Neural crest cell (in vitro differentiated cells): Measurements from ENCODE around the gene ZMAT5. TPM values are rescaled to one million over a fixed set of nuclear protein-coding genes. Genes with fewer than 3 reads are reported as not detected.

Source experiments
- DNase-seq: peaks from one replicate; pipeline ENCODE4 v3.0.0; 2021; ENCODE audit warnings: low read depth, mixed read lengths, low spot score
- H3K27ac Mint-ChIP-seq: one replicate; pipeline ENCODE4 v1.8.0; 2021; ENCODE audit warnings: mild to moderate bottlenecking, mixed read lengths; ENCODE audit not compliant: unreplicated experiment
- H3K27me3 Mint-ChIP-seq: 2 replicates; pipeline ENCODE4 v1.8.0; 2021; ENCODE audit warnings: low read depth, mild to moderate bottlenecking, mixed read lengths
- H3K36me3 Mint-ChIP-seq: 2 replicates; pipeline ENCODE4 v1.8.0; 2021; ENCODE audit warnings: low read depth, mild to moderate bottlenecking, mixed read lengths
- H3K4me1 Mint-ChIP-seq: 2 replicates; pipeline ENCODE4 v1.8.0; 2021; ENCODE audit warnings: mixed read lengths
- H3K4me3 Mint-ChIP-seq: one replicate; pipeline ENCODE4 v1.8.0; 2021; ENCODE audit warnings: mild to moderate bottlenecking, mixed read lengths
- H3K9me3 Mint-ChIP-seq: 2 replicates; pipeline ENCODE4 v1.8.0; 2021; ENCODE audit warnings: mixed read lengths
- total RNA-seq: library from RNA; stranded (reverse); gene quantifications from 2 replicates; pipeline ENCODE4 v1.2.1, GENCODE V29; 2021
- TF ChIP-seq, protein P1 (sequence below): fragments of 200-600 bp; sonication (generic); conservative IDR thresholded peaks from 2 replicates; pipeline ENCODE4 v1.5.0; 2021; ENCODE audit warnings: antibody characterized with exemption, mild to moderate bottlenecking

ZMAT5 gene
- total RNA-seq, 1 donor from 2014 or later: 25.3 TPM

DNA sequence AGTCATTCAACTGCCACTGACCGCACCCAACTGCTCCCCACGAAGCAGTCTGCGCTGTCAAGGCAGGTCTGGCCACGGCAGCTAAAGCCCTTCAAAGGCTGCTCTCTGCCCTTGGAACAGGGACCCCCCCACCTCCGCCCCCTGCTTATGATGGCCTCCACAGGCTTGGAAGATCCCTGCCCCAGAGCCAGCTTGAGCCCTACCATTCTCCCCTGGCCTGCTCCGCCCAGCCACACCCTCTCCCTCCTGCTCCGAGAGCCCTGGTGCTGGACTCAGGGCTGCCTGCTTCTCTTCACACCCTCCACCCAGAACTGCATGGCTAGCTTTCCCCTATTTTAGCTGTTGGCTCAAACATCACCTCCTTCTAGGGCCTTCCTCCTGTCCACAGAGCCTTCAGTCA lies 19.0 kb downstream of the ZMAT5 start:
- H3K9me3 Mint-ChIP-seq: no peaks in the 10 kb centered on the region
- H3K27ac Mint-ChIP-seq: no peak overlapping the region
- TF ChIP-seq, protein P1, sequence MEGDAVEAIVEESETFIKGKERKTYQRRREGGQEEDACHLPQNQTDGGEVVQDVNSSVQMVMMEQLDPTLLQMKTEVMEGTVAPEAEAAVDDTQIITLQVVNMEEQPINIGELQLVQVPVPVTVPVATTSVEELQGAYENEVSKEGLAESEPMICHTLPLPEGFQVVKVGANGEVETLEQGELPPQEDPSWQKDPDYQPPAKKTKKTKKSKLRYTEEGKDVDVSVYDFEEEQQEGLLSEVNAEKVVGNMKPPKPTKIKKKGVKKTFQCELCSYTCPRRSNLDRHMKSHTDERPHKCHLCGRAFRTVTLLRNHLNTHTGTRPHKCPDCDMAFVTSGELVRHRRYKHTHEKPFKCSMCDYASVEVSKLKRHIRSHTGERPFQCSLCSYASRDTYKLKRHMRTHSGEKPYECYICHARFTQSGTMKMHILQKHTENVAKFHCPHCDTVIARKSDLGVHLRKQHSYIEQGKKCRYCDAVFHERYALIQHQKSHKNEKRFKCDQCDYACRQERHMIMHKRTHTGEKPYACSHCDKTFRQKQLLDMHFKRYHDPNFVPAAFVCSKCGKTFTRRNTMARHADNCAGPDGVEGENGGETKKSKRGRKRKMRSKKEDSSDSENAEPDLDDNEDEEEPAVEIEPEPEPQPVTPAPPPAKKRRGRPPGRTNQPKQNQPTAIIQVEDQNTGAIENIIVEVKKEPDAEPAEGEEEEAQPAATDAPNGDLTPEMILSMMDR: no peak
- H3K4me1 Mint-ChIP-seq: no peaks in the 10 kb centered on the region
- DNase-seq: no peak
- no peak overlapping the region for H3K4me3 Mint-ChIP-seq
- peaks cover 2% of the 10 kb centered on the region for H3K36me3 Mint-ChIP-seq
- no peaks in the 10 kb centered on the region for H3K27me3 Mint-ChIP-seq

DNA sequence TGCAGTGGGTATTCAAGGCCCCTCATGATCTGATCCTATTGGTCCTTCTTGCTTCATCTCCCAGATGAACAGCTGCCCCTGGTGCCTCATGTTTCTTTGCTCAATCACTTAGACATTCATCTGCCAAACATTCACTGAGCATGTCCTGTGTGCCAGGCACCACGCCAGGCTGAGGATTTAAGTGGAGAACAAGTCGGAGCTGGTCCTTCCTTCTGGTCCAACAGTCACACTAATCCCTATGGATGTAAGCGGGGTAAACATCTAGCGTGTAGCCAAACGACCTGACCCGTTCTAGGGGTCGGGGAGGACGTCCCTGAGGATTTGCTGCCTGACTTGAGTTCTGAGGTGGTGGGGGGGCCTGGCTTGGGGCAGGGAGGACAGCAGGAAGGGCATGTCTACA lies 21.9 kb downstream of the ZMAT5 start:
- TF ChIP-seq, protein P1: no peak
- no peaks in the 10 kb centered on the region for H3K27me3 Mint-ChIP-seq
- H3K4me1 Mint-ChIP-seq: no peaks in the 10 kb centered on the region
- no peak for DNase-seq
- H3K27ac Mint-ChIP-seq: no peak overlapping the region
- H3K9me3 Mint-ChIP-seq: no peaks in the 10 kb centered on the region
- peaks cover 2% of the 10 kb centered on the region for H3K36me3 Mint-ChIP-seq
- no peak overlapping the region for H3K4me3 Mint-ChIP-seq

DNA sequence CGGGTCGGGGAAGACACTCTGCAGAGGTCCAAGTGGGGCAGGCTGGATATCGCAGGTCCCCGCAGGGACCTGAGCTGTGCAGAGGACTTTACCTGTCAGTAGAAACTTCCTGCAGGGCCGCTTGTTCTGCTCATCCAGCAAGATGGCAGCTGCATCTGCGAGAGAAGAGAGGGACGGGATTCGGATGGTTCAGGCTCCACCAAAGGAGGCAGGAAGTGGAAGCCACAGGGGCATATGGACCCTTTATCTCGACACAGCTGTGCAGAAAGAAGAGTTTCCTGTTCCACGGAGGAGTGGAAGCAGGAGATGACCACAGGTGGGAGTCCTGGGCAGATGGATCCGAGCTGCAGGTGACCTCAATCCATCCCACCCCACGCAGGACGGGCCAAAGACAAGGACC lies 24.5 kb downstream of the ZMAT5 start:
- no peak for DNase-seq
- TF ChIP-seq, protein P1: no peak
- no peaks in the 10 kb centered on the region for H3K27me3 Mint-ChIP-seq
- no peak overlapping the region for H3K4me3 Mint-ChIP-seq
- H3K9me3 Mint-ChIP-seq: no peaks in the 10 kb centered on the region
- peaks cover 2% of the 10 kb centered on the region for H3K36me3 Mint-ChIP-seq
- no peak overlapping the region for H3K27ac Mint-ChIP-seq
- H3K4me1 Mint-ChIP-seq: no peaks in the 10 kb centered on the region

DNA sequence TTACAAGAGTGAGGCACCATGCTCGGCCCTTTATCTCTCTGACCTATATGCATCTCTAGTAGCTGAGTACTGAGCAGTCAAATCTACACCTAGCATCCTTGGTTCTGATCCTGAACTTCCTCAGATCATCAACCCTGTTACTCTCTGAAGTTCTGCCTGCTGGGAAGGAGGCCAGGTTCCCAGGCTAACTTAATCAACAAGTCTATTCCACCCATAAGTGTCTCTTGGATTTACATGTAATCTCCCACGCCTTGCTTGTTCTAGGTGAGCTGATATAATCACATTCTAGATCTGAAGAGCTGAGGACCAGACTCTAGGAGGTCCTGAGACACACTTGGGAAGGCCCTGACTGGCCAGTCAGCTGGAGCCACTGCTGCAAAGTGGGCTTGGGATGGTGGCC lies 24.9 kb downstream of the ZMAT5 start:
- Mint-ChIP-seq H3K9me3 (no peaks in the 10 kb centered on the region), H3K4me1 (no peaks in the 10 kb centered on the region), H3K27ac (no peak overlapping the region), H3K27me3 (no peaks in the 10 kb centered on the region), H3K36me3 (peaks cover 2% of the 10 kb centered on the region), H3K4me3 (no peak overlapping the region)
- DNase-seq: no peak
- TF ChIP-seq, protein P1: no peak

DNA sequence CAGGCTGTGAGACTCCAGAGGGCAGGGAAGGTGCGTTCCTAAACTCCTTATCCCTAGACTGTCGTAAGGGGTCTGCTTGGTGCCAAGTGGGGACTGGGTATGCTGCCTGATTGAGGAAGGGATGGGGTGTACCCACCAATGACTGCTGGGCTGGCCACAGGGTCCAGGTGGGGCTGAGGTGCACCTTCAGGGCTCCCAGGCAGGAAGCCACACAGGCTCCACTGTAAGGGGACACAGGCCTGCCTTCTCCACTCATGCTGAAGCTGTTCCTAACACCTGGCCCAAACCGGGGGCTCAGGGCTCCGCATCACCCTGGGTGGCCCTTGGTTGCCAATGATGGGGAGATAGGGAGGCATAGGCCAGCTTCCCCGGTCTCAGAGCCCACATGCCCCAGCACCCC lies 26.6 kb downstream of the ZMAT5 start:
- no peak for DNase-seq
- Mint-ChIP-seq H3K36me3 (no peaks in the 10 kb centered on the region), H3K27ac (no peak overlapping the region), H3K9me3 (no peaks in the 10 kb centered on the region), H3K4me3 (no peak overlapping the region), H3K27me3 (no peaks in the 10 kb centered on the region), H3K4me1 (no peaks in the 10 kb centered on the region)
- TF ChIP-seq, protein P1: no peak

DNA sequence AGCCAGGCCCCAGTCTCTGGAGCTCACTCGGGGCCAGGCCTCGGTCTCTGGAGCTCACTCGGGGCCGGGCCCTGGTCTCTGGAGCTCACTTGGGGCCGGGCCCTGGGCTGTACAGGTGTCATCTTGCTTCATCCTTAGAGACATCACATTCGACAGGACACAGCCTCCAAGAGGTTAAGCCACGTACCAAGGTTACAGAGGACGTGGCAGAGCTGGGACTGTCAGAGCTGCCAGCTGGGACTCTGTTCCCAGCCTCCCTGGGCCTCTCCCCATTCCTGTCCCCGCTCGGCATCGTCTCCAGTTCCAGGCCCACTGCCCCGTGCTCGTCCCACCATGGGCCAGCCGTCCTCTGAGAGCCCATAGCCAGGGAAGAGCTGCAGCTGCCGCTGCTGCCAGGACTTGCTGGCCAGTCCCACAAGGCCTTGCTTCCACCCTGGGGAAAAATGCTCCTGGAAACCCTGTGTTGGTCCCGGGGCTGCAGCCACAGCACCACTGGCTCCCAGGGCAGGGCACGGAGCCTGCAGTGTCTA lies 27.4 kb downstream of the ZMAT5 start:
- Mint-ChIP-seq H3K4me1 (no peaks in the 10 kb centered on the region), H3K27me3 (no peaks in the 10 kb centered on the region), H3K36me3 (no peaks in the 10 kb centered on the region), H3K9me3 (no peaks in the 10 kb centered on the region), H3K4me3 (no peak overlapping the region), H3K27ac (no peak overlapping the region)
- no peak for DNase-seq
- TF ChIP-seq, protein P1: no peak
